Esophagus mucosa (tissue), 1 donor: Measurements from ENCODE around the gene PIP4P1. TPM values are rescaled to one million over a fixed set of nuclear protein-coding genes. Genes with fewer than 3 reads are reported as not detected.

Experiments used
- total RNA-seq: library from RNA; stranded (reverse); gene quantifications from one replicate; pipeline ENCODE4 v1.2.4, GENCODE V29; 2023
- donor health status: DM: yes; HTN: yes; CAD: no.

PIP4P1 gene
- total RNA-seq, 1 donor from 2014 or later, result 22.8 TPM

Other genes starting within 250 kb of the PIP4P1 start
- gene OR11H6, start 237.7 kb downstream of the PIP4P1 start, total RNA-seq, result not detected
- gene OR11H7, start 232.5 kb downstream of the PIP4P1 start, total RNA-seq, result not detected
- not detected for gene OR11H4, start 222.1 kb downstream of the PIP4P1 start, total RNA-seq
- gene TTC5, start 155.5 kb downstream of the PIP4P1 start, total RNA-seq, result 10.5 TPM
- gene CCNB1IP1, start 128.2 kb downstream of the PIP4P1 start, total RNA-seq, result 27.9 TPM
- 14.1 TPM for gene PARP2, start 117.8 kb downstream of the PIP4P1 start, total RNA-seq
- gene TEP1, start 47.9 kb downstream of the PIP4P1 start, total RNA-seq, result 17.2 TPM
- 0.04 TPM for gene KLHL33, start 25.3 kb downstream of the PIP4P1 start, total RNA-seq
- 16.2 TPM for gene OSGEP, start 6.6 kb downstream of the PIP4P1 start, total RNA-seq
- 119 TPM for gene APEX1, start 6.2 kb downstream of the PIP4P1 start, total RNA-seq
- 76.4 TPM for gene PNP, start 8.0 kb upstream of the PIP4P1 start, total RNA-seq
- 0.52 TPM for gene RNASE10, start 44.1 kb upstream of the PIP4P1 start, total RNA-seq
- not detected for gene RNASE9, start 99.6 kb upstream of the PIP4P1 start, total RNA-seq
- gene RNASE11, start 126.6 kb upstream of the PIP4P1 start, total RNA-seq, result not detected
- not detected for gene RNASE12, start 129.9 kb upstream of the PIP4P1 start, total RNA-seq
- gene OR6S1, start 180.3 kb upstream of the PIP4P1 start, total RNA-seq, result not detected
- gene RNASE4, start 223.1 kb upstream of the PIP4P1 start, total RNA-seq, result 1.7 TPM
- 2.3 TPM for gene ANG, start 227.3 kb upstream of the PIP4P1 start, total RNA-seq